ENCODE measurements around the gene TYK2.

Gene TYK2

DNA sequence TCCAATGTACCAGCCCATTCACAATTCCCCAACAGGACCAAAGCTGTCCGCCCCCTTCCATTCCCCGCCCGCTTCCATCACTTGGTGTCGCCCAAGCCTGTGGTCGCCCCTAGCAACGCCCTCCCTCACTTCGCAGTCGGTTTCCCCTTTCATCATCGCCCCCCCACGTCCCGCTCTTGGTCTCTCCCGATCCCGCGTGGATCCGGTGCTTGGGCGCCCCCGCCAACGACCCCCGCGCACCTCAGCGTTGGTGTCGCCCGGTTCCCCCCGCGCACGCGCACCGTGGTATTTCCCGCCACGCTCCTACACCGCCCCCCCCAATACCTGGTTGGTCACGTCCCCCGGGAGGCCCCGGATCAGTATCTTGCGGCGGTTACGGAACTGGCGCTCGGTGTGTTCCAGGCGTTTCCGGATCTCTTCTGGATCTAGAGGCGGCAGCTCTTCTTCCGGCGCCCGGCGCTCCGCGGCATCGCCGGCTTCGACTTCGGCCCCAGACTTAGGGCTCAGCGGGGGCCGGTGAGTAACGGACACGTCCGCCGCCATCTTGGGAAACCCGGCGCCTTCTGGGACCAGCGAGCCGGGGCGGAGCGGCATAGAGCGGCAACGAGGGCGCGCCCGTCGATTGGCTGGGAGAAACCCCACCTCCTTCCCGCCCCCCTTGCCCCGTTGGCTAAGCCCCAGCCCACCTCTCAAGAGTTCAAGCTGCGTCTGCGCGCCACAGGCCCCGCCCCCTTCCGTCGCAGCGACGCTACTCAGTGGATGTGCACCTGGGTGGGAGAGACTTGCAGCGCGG is 47.2 kb downstream of the TYK2 start, which contains the start of gene RAVER1:
Gene RAVER1, minus strand, starts transcription at position 565 of the 793 bp plus-strand sequence. Its CDS starts 22 bp downstream, at position 543.
- DNase-seq, result peak; percentile 96

DNA sequence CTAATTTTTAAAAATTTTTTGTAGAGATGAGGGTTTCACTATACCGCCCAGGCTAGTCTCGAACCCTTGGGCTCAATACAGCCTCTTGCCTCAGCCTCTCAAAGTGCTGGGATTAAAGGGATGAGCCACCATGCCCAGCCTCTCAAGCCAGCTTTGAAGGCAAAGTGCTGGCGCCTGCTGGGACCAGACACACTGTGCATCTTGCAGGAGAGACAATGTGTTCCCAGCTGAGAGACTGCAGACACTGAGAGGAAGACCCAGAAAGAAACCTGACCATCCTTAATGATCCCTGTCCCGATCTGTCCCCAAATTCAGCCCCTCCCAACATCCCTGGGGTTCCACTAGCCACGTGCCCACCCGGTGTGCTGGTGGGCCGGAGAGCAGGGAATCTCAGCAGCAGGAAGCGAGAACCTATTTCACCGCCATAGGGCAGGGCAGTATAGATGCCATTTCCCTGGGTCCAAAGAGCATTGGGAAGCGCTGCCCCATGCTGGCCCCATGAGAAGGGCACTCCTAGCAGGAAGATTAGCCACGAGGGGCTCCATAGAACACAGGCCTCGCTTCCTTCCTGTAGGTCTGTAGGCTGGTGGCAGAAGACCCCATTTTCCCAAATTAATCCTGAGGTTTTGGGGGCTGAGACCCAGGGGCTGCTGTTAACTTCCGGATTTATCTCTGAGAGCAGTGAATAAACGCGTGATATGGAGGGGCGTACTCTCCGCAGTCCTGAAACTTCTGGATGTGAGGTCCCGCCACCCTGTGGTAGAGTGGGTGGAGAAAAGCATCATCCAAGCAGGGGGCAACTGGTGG is 48.0 kb downstream of the TYK2 start:
- no peak for DNase-seq

DNA sequence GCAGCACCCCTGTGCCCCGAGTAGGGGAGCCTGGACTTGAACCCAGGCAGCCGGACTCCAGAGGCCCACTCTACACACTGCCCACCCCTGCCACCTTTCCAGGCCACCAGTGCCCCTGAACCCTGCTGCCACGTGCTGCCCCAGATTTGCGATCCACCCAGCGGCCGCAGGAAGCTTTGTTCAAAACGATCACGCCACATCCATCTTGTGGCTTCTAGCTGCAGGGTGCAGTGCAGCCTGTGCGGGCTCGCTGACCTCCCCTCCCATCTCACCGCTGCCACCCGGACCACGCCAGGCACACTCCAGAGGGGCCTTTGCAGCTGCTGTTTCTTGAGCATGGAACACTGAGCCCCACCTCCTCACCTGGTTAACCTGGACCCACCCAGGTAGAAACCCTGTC is 50.8 kb downstream of the TYK2 start:
- DNase-seq, result no peak

DNA sequence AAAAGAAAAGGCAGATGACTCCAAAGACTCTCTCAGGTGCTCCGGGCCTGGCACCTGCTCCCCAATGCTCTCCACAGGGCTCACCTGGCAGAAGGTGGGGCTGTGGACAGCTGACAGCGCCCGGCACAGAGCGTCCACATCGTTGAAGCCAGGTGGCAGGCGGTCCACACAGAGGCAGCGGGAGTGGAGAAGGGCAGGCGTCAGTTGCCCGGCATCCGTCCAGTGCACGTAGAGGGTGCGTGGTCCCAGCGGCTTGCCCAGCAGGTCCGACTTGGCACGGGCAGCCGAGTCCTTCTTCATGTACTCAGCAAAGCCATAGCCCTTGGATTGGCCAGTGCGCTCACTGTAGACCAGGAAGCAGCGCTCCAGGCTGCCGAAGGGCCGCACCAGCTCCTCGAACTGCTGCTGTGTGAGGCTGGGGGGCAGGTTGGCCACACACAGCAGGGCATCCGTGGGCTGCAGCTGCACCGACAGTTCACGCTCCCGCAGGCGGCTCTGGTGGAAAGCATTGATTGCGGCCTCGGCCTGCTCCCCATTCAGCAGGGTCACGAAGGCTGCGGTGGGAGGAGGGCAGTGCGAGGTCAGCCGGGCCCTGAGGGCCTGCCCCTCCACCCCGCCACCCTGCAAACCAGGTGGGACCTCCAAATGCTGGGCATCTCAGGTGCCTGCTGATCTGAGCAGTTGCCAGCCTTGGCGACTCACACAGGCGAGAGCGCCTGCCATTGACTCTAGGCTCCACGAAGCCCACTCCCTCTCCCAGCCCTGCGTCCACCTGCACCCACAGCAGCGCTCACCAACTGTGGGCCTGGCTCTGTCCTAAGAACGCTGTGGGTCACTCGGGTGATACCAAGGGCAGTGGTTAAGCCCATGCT is 51.6 kb downstream of the TYK2 start:
- DNase-seq, result no peak

DNA sequence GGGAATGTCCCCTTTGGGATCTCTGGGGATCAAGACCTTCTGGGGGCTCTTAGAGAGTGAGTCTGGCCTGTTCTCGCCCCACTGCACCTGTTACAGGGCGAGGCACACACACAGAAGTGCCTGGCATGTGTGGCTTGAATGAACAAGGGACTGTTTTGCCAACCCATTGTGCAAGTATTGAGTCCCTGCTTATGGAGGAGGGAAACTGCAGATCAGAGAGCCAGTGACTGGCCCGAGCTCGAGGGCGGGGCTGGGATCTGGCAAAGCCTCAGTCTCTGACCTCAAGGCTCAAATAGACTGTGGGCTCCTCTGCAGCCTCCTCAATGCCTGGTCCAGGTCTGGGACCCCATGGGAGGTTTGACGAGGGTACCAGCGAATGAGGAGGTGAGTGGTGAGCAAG is 52.6 kb downstream of the TYK2 start:
- DNase-seq, result no peak

DNA sequence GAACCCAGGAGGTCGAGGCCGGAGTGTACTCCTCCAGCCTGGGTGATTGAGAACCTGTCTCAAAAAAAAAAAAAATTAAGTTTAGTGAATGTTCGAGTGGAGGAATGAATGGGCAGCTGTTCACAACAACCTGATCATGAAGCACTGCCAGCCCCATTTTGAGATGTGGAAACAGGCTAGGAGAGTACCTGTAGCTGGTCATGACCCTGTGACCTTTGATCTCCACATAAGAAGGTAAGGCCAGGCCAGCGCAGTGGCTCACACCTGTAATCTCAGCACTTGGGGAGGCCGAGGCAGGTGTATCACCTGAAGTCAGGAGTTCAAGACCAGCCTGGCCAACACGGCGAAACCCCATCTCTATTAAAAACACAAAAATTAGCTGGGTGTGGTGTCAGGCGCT is 54.6 kb downstream of the TYK2 start:
- DNase-seq, result no peak

DNA sequence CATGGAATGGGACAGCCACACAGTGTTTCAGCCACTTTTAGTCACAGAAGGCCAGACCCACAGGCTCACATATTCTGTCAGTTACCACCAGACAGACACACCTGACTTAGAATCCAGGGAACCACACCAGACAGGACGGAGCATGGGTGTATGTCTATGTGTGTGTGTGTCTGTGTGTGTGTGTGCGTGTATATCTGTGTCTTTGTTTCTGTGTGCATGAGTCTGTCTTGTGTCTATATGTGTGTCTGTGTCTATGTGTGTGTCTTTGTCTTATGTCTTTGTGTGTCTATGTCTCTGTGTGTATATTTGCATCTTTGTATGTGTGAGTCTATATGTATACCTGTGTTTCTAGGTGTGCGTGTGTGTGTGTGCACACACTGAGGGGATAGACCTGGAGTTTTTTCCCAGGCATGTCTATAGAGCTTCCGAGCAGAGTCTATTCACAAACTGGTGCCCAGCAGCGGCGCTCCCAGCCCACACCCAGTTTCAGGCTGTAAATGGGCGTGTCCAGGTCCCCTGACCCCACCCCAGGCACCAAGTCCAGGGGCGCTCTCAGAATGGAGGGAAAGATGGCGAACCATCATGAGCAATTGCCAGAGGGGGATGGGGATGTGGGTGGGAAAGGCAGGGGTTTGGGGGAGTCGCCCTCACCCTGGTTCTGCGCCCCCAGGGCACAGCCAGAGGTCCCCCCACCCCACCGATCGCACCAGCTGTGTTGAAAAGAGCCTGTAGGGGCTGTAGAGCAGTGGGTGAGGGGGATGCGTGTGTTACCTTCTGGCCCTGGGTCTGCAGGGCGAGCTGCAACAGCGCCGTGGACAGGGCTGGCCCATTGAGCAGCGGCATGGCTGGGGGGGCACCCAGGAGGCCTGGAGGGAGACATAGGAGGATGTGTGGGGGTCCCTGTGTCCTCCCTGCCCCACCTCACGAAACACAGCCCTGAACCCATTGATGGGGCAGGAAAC is 58.2 kb downstream of the TYK2 start:
- DNase-seq, result no peak

DNA sequence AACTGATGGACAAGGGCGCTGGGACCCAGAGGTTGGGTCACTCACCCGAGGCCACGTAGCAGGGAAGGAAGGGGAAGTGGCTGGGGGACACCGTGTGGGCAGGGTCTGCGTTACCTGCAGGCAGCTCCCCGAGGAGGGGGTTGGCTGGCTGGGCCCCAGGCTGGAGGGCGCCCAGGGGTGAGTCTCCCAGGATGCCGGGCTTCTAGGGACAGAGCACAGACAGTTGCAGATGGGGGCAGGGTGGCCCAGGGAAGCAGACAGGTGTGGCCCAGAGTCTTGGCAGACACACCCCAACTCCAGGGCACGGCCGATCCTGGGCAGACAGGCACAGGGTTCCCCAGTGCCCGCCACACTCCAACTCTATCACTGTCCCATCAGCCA is 59.0 kb downstream of the TYK2 start:
- no peak for DNase-seq

DNA sequence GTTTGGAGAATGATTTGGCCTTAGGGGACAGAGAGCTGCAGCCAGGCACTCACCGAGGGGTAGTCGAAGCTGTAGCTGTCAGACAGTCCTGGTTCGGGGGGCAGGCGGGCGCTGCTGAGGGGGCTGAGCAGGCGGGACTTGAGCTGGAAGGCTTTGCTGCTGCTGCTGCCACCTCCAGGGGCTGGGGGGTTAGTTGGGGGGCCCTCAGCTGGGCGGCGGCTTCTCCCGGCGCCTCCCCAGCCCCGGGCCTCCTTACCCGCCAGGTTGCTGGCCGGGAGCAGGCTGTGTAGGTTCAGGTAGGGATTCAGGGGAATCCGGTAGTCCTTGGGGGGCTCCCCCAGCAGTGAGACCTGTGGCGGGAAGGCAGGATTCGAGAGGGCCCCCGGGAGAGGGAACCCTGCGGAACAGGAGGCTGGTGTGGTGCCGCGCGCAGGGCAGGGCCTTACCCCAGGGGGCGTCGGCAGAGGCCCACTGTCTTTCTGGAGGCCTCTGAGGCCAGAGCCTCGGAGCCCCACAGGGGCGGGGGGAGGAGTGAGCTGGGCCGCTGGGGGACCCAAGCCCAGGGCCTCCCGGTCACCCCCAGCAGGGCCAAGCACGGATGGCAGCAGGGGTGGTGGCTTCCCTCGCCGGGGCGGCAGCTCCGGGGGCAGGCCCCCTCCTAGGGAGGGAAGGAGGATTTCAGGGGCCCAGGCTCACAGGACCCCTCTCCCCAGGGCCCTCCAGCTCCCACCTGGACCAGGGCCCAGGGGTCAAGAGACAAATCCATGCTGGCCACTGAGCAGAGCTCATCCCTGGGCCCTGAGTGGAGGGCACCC is 59.6 kb downstream of the TYK2 start:
- no peak for DNase-seq

DNA sequence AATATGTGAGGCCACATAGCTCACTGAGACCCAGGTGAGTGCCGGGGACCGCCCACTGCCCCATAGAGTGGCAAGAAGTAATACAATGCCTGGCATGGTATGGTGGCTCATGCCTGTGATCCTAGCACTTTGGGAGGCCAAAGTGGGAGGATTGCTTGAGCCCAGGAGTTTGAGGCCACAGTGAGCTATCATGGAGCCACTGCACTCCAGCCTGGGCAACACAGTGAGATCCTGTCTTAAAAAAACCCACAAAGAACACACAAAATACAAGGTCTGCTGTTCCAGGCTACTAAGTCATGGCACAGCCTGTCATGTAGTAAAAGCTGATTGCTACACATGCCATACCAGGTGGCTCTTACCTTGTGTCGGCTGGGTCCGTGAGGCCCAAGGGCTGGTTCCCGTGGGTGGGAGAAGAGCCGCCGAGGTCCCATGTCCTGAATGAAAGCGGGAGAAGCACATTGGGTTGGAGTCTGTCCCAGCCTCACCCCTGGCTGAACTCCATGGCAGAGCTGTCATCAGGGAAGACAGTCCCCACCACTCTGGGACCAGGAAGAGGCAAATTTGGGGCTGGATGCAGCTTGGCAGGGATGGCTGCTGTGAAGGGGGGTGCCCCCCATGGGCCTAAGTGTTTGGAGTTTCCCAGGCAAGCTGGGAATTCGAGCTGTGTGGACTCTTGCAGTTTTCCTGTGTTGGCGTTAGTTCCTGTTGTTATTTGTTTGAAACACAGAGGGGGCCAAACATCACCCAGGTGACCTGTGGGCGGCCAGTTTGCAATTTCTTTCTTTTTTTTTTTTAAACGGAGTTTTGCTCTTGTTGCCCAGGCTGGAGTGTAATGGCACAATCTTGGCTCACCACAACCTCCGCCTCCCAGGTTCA is 61.3 kb downstream of the TYK2 start:
- no peak for DNase-seq

DNA sequence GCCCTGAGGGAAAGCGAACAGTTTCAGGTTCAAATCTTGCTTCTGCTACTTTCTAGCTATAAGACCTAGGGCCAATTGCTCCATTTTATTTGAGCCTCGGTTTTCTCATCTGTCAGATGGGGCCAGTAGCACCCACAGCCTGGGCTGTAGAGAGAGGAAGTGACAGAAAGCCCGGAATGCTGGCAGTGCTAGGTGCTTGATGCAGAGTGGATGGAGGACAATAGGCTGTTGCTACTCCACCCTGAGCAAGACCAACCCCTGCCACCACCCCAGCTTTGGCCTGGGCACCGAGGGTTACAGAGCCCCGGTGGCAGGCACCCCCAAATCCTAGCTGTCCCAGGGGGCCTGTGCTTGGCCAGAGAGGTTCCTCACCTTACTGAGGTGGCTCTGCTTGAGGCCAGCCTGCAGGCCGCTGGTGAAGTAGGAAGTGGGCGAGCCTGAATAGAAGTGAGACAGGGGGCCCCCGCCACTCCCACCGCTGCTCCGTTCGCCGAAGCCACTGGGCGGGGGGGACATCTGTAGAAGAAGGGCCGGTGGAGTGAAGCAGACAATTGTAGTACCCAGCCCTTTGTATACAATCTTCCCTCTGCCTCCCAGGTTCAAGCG is 62.4 kb downstream of the TYK2 start:
- DNase-seq, result no peak

DNA sequence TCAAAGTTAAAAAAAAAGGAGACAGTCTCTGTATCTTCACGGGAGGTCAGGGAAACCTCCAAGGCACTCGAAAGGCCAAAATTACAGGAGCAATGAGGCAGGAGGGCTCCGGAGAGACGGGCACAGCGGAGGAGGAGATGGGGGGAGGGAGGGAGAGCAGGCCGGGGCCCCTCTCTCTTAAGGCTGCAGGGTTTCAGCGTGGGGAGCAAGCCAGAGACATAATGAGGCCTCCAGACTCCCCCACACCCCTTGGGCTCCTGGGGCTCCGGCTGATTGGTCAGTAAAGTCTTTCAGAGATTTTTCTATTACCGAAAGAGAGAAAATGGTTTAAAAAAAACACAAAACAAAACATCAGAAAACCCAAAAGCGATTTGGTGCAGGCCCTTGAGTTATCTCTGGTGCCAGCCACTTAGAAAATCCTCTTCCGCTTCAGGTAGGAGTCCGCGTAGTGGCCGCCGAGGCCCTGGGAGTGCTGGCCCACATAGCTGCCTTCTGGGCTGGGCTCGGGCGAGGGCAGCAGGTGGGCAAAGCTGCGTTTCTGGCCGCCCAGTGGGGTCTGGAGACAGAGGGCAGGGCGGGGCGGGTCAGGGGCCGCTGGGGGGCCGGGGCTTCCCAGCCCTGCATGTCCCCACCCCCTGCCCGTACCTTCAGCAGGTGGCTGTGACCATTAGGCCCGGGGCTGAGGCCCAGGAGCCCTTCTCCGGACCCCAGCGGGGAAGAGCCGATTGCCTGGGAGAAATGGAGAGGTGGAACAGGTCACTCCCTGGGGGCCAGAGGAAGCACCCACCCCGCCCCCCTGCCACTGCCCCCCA is 63.1 kb downstream of the TYK2 start:
- DNase-seq, result no peak

DNA sequence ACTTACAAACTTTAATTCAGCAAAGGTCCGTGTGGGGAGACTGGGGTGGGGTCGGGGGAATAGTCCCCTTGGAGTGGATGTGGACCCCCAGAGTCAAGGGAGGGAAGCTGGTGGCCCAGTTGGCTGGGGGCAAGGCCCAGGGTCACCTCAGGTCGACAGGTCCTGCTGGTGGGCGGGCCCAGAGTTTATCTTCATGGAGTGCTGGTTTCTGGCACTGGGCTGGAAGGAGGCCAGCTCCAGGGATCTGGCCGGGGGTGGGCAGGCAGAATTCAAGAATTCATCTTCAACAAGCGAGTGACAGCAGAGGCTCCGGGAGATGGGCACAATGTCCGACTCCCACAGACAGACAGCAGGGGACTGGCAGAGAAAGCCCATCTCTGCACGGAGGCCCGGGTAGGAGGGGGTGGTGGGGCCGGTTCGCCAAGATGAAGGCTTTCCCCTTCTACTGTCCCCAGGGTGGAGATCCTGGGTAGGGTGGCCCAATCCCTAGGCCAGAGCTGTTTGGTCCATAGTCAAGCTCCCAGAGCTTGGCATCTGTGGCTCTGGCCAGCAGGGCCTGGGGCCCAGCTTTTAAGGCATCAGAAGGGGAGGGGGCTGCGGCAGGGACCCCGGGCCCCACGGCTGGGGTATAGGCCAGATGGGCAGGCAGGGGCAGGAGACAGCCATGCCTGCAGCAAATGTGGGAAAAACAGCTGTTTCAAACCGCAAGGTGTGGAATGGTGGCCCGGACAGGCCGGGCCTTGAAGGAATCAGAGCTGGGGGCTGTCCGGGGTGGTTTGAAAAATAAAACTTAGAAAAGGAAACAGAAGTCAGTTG is 63.9 kb downstream of the TYK2 start:
- DNase-seq, result no peak

DNA sequence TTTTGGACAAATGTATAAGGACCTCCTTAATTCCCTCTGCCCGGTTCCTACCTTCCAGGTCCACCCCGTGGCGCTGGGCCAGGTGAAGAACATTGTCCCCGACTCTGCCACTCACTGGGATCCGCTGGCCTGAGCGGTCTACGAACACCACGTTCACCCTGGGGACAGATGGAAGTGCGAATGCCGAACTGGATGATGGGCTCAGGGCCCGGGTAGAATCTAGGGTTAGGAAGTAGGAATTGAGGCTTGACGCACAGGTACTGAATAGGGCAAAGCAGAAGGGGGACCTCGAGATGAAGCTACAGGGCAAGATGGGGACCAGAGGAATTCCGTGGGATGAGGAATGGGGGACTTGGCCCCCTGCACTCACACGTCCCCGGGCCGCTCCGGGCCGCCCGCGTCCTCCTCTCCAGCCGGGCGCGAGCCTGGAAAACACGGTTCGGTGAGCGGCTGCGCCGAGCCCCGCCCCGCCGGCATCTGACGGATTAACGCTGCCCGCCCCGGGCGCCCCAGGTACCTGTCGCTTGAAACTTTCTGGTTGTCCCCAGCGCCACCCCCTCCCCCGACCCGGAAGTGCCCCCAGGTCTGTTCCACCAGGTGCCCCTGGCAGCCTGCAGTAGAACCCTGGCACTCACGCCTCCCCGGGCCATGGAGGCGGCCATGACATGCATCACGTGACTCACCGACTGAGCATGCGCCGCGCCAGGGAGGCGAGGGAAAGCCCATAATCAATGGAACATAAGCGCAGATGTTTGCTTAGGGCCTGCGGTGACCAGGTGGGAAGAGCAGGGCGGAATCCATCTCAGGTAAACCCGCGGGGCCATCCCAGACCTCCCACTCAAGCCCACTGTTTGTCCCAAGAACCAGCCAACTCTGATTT is 64.8 kb downstream of the TYK2 start, which contains the start of gene FDX2:
Gene FDX2, minus strand, starts transcription at position 681 of the 880 bp plus-strand sequence. Its CDS starts 19 bp downstream, at position 662.
- DNase-seq, result no peak

DNA sequence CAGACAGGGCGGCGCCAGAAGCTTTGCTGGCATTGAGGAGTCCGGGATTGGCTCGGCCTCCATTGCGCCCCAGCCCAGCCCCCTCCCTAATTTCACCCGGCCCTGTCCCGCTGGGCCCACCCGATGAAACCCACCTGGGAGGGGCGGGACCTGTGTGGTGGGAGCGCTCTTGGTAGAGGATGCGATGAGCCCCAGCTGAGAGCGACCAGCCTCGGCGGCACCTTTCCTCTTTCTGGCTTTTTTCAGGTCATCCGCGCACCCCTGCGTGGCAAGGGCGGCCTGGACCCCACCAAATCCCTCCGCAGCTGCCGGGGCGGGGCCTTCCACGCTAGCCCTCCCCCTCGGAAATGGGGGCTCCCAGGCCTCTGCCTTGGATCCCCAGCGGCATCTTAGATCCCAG is 70.9 kb downstream of the TYK2 start, which contains the start of gene ZGLP1:
Gene ZGLP1, minus strand, starts transcription at position 393 of the 400 bp plus-strand sequence.
- no peak for DNase-seq

DNA sequence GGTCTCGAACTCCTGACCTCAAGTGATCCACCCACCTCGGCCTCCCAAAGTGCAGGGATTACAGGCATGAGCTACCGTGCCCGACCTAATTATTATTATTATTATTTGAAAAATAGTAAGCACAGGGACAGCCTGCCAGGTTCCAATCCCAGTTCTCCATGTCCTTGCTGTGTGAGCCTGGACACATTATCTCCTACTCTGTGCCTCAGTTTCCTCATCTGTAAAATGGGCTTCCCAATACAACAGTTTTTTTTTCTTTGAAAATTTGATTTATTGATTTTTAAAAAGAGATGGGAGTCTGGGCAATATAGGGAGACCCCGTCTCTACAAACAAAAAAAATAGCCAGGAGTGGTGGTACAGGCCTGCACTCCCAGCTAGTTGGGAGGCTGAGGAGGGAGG is 74.0 kb downstream of the TYK2 start:
- DNase-seq, result no peak

All from amniotic stem cell (primary cell).